HG03045 (cell line): ENCODE measurements around the gene OLIG1.

Experiments used
- ATAC-seq: cut with Tn5 transposase; IDR thresholded peaks from one replicate; pipeline ENCODE4 v1.9.1; 2021; ENCODE audit warnings: mild to moderate bottlenecking, moderate library complexity; ENCODE audit not compliant: unreplicated experiment

OLIG1 gene

DNA sequence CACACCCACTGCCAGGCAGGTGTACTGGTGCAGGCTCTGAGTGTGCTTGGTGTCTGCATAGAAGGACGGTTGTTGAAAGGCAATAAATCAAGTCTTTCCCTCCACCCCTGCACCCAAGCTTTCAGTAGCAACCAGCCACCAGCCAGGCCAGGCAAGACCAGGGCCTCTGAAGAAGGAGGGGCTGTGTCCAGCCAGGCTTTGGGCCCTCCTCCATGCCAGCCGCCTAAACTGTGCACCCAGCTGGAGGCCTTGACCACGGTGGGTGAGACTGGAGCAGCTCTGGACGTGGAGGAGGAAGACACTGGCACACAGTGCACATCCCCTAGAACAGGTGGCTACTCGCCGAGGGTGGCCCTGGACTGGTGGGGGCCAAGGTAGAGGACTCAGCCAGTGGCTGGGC, 39.3 kb upstream of the OLIG1 start:
- ATAC-seq: no peak

DNA sequence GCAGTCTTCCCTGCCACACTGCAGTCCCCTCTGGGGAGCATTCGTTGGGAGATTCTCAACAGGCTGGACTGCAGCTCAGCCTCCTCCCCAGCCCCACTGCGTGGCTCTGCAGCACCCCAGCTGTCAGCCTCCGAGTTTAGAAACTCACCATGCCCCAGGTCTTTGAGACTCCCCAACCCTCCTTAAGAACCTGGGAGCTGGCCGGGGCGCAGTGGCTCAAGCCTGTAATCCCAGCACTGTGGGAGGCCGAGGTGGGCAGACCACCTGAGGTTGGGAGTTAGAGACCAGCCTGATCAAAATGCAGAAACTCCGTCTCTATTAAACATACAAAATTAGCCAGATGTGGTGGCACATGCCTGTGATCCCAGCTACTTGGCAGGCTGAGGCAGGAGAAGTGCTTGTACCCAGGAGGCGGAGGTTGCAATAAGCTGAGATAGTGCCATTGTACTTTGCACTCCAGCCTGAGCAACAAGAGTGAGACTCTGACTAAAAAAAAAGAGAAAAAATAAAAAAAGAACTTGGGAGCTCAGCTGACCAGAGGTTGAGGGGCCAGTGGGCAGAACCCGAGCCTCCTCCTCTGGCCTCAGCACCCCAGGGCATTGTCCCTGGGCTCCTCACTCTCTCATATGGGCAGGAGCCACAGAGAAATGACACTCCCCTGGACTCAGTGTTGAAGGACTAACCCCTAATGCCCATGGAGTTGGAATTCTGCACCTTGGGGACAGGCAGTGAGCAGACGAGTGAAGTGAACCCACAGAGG, 38.6 kb upstream of the OLIG1 start:
- no peak for ATAC-seq

GRCh38 chr21:33032434-33033047, 37.4 kb upstream of the OLIG1 start:
- ATAC-seq: no peak

GRCh38 chr21:33033094-33033951, 36.6 kb upstream of the OLIG1 start:
- no peak for ATAC-seq

- no peak for ATAC-seq
Observed at GRCh38 chr21:33033961-33034413, 36.0 kb upstream of the OLIG1 start.

- ATAC-seq: no peak
Observed at GRCh38 chr21:33035147-33035546, 34.8 kb upstream of the OLIG1 start.

DNA sequence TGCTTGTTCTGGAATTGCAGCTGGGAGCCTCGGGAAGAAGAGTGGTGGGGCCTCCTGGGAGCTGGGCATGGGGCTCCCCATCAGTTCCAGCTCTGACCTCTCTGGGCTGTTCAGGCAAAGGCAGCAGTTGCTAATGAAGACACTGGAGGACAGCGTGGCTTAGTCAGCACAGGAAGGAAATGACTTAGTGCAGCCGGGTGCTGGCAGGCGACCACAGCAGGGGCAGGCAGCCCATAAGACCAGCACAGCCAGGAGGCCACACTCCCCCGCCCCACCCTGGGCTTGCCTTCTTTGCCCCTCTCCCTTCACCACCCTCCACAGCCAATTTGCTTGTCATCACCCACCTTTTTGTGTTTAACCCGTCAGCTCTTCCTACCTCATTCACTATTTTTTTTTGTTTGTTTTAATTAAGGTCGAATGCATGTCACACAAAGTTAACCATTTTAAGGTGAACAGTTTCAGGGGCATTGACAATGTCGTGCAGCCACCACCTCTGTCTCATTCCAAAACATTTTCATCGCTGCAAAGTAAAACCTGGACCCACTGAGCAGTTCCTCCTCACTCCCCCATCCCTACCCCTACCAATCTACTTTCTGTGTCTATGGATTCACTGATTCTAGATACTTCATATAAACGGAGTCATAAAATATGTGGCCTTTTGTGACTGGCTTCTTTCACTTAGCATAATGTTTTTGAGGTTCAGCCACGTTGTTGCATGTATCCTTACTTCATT, 33.3 kb upstream of the OLIG1 start:
- ATAC-seq: no peak

DNA sequence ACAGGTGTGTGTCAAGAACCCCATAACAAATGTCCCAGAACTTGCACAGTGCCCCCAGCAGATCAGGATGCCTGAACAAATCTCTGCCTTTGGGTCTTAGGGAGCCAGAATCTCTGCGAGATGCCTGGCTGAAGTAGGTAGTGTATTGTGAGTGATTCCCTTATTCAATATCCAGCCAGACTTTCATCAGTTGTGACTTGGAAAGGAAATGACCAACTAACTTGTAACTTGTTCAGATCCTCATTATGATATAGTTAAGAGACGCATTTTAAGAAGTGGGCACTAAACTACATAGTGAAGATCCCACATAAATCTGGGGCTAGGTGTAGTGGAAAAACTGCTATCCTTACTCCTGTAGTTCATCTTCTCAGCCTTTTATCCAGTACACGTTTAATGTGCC, 32.4 kb upstream of the OLIG1 start:
- no peak for ATAC-seq

DNA sequence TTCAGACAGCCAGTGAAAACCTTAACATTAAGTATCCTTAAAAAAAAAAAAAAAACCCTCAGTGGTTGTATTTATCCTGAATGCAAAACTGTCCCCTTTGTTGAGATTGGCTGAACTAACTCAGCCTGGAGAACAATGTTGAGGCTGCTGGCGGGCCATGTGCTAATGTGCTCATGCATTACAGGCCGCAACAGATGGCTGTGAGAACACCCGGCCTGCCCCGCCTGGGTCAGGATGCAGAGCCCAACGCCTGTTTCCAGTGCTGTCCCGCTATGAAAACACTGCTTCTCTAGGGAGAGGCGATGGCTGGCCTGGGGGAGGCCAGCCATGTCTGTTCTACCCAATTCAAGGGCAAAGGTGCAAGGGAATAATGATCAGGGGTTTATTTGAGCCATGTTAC, 30.4 kb upstream of the OLIG1 start:
- no peak for ATAC-seq

DNA sequence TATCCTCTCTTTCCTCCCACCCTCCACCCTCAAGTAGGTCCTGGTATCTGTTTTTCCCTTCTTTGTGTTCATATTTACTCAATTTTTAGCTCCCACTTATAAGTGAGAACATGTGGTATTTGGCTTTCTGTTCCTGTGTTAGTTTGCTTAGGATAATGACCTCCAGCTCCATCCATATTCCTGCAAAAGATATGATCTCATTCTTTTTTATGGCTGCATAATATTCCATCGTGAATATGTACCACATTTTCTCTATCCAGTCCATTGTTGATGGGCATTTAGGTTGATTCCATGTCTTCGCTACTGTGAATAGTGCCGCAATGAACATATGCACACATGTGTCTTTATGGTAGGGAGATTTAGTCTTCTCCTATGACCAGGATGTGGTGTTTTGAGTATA, 29.7 kb upstream of the OLIG1 start:
- ATAC-seq: no peak

- no peak for ATAC-seq
Observed at GRCh38 chr21:33041981-33042380, 28.0 kb upstream of the OLIG1 start.

- ATAC-seq: no peak
Observed at GRCh38 chr21:33042812-33043211, 27.1 kb upstream of the OLIG1 start.

DNA sequence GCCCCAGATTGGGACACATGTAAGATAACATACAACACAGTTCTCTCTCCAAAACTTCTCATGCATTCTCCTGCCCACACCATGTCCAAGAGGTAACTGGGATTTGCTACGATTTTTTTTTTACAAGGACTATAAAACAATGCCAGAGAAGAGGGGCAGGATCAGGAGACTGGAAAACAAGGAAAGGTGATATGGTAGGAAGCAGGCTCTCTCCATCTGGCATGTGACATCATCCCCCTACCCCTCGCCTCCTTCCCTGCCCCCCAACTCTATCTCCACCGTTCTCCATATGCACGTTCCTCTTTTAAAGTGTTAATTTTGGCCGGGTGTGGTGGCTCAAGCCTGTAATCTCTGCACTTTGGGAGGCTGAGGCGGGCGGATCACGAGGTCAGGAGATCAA, 23.5 kb upstream of the OLIG1 start:
- no peak for ATAC-seq

GRCh38 chr21:33047231-33047630, 22.7 kb upstream of the OLIG1 start:
- ATAC-seq: no peak

GRCh38 chr21:33051925-33052324, 18.0 kb upstream of the OLIG1 start:
- no peak for ATAC-seq

- no peak for ATAC-seq
Observed at GRCh38 chr21:33053951-33054350, 16.0 kb upstream of the OLIG1 start.

DNA sequence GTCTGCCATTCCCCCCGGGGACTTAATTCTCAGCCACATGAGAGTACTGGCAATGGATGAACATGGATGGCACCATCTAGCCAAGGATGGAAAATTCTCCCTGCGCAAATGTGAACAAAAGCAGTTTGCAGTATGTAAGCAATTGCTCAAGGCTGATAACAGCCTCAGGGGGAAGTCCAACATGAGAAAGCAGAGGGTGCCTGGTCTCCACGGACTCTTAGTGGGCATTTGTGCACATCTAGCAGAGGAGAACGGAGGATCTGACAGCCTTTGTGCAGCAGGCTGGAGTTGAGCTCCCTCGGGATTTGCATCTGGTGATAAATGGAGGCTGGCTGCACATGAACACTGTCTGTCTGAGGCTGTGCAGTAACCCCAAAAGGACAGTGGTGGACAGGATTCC, 13.9 kb upstream of the OLIG1 start:
- no peak for ATAC-seq

DNA sequence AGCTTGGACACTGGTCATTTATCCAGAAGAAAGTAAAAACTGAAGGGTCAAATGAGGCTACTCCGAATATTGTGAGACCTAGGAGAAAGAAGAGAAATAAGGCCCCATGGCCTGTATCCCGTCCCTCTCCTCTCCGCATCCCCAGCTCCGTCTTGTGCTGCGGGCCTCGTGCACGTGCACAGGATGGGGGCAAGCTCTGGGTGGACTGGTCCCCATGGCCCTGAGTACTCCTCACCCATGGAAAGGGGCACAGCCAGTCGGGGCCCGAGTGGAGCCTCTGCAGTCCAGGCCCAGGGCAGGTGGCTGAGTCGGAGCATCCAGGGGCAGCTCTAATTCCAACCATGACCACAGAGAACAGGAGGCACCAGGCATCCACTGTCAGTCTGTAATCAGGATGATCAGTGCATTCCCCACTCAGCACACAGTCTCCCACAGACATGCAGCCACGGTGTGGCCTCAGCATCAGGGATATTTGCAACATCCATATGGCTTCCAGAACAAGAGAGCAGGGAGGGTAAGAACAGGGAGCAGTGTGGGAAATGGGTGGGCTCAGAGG, 12.5 kb upstream of the OLIG1 start:
- no peak for ATAC-seq

GRCh38 chr21:33058527-33058926, 11.4 kb upstream of the OLIG1 start:
- no peak for ATAC-seq

DNA sequence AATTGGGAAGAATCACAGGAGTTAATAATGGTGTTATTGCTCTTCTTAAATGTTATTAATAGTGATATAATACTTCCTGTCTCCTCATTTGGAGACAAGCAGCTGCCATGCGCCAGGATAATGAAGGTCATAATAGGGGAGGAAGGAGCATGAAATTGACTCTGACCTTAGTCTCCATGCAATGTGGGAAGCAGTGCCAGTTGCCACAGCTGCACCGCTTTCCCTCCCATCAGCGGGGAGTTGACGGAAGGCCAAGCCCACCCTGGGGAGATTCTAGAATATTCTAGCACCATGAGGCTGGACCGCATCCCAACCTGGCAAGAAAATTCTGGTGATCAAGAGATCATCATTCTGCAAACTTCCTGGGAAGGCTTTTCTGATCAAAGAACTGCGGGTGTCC, 11.0 kb upstream of the OLIG1 start:
- no peak for ATAC-seq

- no peak for ATAC-seq
Observed at GRCh38 chr21:33059380-33059841, 10.5 kb upstream of the OLIG1 start.
